ENCODE data around the gene WDFY4.

Gene WDFY4

DNA sequence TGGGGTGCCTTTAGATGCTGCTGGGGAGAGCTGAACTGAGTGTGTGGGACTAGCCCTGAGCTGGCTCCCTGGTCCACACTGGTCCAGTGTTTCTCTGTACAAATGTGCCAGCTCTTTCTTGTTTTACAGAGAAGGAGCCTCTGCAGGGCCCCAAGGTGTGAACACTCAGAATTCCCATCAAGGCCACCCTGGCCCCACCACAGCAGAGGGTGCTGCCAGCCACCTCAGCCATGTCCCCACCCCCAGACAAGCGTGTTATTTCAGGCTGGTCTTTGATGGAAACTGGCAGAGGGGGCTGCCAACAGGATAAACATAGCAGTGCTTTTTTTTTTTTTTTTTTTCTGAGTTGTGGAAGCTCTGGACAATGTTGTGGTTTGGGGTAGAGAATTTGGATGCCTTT is 323.4 kb downstream of the WDFY4 start:
- TF ChIP-seq HDGF (IDR thresholded peaks at IDR 0.05; ENCODE audit: borderline replicate concordance) (no peak), ZNF384 (IDR thresholded peaks at IDR 0.05) (no peak), BHLHE40 (IDR thresholded peaks at IDR 0.05; ENCODE audit: borderline replicate concordance) (no peak), SUZ12 (IDR thresholded peaks at IDR 0.05) (no peak), SP1 (IDR thresholded peaks at IDR 0.05) (no peak), ARNT (IDR thresholded peaks at IDR 0.05) (no peak)
- DNase-seq (ENCODE audit: extremely low spot score): no peak
- ChIA-PET POLR2A (no interaction called here), CTCF (no interaction called here)

DNA sequence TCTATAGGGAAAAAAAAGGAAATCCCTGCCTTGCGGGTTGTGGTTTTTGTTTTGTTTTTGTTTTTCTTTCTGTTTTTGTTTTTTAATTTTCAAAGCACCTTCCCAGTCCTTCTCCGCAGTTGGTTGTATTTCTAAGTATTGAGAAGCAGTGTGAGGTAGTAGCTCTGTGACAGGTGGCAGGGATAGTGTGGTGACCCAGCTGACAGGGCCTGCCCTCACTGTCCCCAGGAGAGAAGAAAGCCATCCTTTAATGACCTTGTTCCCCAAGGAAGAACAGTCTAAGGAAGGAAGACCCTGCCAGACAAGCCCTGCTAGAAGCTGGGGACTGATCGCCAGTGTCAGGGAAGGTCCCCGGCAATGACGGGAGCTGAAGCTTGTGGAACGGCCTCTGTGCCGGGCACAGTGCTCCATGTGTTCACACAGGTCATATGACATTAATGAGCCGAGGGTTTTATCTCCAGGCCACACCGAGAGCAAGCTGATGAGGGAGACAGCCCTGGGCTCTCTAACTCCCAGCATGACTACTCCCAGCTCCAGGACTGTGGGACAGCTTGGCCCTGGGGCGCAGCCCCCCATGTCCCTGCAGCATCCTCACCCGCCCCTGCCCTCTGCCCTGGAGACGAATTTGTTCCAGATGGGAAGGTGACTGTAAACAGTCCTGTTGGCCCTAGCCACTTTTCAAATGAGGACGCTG is 324.0 kb downstream of the WDFY4 start:
- no peak for DNase-seq (ENCODE audit: extremely low spot score)
- TF ChIP-seq LEF1 (IDR thresholded peaks at IDR 0.05; ENCODE audit: borderline replicate concordance) (no peak), BHLHE40 (IDR thresholded peaks at IDR 0.05; ENCODE audit: borderline replicate concordance) (no peak), ARNT (IDR thresholded peaks at IDR 0.05) (no peak), TARDBP (IDR thresholded peaks at IDR 0.05) (no peak), FOXM1 (IDR thresholded peaks at IDR 0.05; ENCODE audit: borderline replicate concordance) (no peak), NFRKB (IDR thresholded peaks at IDR 0.05) (no peak), SUZ12 (IDR thresholded peaks at IDR 0.05) (no peak), L3MBTL2 (conservative IDR thresholded peaks at IDR 0.05) (no peak), CTBP1 (IDR thresholded peaks at IDR 0.05; ENCODE audit: borderline replicate concordance) (no peak), FOXK2 (IDR thresholded peaks at IDR 0.05) (no peak)
- TF ChIP-seq, protein P1, sequence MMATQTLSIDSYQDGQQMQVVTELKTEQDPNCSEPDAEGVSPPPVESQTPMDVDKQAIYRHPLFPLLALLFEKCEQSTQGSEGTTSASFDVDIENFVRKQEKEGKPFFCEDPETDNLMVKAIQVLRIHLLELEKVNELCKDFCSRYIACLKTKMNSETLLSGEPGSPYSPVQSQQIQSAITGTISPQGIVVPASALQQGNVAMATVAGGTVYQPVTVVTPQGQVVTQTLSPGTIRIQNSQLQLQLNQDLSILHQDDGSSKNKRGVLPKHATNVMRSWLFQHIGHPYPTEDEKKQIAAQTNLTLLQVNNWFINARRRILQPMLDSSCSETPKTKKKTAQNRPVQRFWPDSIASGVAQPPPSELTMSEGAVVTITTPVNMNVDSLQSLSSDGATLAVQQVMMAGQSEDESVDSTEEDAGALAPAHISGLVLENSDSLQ (IDR thresholded peaks at IDR 0.05): no peak
- ChIA-PET POLR2A (no interaction called here), CTCF (no interaction called here)

DNA sequence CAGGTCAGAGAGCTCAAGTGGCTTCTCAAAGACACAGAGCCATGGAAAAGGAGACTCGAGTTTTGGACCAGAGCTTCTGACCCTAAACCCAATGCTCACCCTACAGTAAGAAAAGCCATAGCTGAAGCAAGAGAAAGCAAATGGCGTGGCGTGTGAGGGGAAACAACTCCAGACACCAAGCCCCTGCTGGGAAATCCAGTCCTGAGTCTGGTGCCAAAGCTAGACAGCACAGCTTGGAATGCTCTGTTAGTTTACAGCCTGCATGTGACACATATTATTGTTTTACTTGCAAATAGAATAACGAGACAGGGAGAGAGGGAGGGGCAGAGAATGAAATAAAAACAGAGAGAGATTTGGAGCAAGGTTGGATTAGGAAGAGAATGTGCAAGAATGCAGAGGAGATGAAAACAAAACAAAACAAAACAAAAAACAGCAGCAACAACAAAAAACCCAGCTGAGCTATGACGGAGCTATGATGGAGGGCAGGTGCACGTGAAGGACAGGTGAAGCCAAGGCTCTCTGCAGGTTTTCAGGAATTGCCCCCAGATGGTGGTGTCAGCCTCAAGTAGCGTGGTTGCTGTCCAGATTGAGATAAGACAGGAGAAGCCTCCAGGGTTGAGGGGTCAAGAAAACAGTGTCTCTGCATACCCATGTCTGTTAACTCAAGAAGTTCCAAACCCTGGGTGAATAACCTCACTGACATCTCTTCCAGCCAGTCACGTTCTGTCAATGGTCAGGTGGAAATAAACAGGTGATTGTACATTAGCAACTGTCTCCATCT is 324.7 kb downstream of the WDFY4 start:
- DNase-seq (ENCODE audit: extremely low spot score): no peak
- POLR2A ChIA-PET: no interaction called here
- CTCF ChIA-PET: no interaction called here
- no peak for TF ChIP-seq ARNT (IDR thresholded peaks at IDR 0.05)
- TF ChIP-seq SP1 (IDR thresholded peaks at IDR 0.05): no peak
- TF ChIP-seq FOXA1 (IDR thresholded peaks at IDR 0.05): no peak
- TF ChIP-seq SUZ12 (IDR thresholded peaks at IDR 0.05): no peak

DNA sequence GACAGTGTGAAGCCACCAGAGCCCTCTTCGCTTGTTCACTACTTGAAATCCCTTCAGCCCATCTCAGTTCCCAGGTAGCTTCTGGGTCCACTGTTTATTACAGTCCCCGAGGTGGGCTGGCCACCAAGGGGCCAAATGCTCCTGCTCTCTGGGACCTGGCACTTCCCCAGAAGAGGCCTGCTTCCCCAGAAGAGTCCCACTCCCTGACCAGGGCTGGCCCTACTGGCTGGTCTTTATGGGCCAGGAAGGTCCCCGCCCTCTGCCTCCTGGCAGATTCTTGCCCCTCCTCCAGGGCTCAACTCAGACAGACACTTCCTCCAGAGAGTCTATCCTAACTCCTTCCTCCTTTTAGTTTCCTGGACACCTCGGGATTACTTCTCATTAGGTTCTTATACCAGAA is 325.6 kb downstream of the WDFY4 start:
- DNase-seq (ENCODE audit: extremely low spot score): no peak
- ChIA-PET CTCF (interaction anchor here (0.7 kb wide), 1 partner anchor 27 kb away, joined by 4 read pairs; no protein-coding TSS in a partner anchor), POLR2A (no interaction called here)
- TF ChIP-seq NFRKB (IDR thresholded peaks at IDR 0.05) (no peak), CTBP1 (IDR thresholded peaks at IDR 0.05; ENCODE audit: borderline replicate concordance) (no peak), BHLHE40 (IDR thresholded peaks at IDR 0.05; ENCODE audit: borderline replicate concordance) (no peak), FOXK2 (IDR thresholded peaks at IDR 0.05) (no peak), HDGF (IDR thresholded peaks at IDR 0.05; ENCODE audit: borderline replicate concordance) (no peak), SP1 (IDR thresholded peaks at IDR 0.05) (no peak), ELF4 (IDR thresholded peaks at IDR 0.05) (no peak), L3MBTL2 (conservative IDR thresholded peaks at IDR 0.05) (no peak)

DNA sequence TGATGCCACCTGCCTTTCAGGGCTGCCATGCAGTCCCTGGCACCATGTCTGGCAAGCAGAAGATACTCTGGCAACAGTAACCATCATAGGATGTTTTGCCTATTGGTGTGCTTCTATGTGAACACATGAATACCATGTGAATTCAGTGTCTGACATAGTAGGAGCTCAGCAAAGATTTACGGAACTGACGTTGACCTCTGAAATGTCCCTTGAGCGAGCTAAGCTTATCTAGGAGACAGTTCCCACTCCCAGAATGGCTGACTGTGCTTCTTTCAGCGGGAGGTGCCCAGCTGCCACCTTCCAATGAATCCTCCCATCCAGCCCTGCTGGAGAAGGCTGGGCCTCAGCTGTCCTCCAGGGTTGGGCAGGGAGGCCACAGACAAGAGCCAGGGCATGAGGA is 326.2 kb downstream of the WDFY4 start:
- CTCF ChIA-PET: interaction anchor here (0.7 kb wide), 1 partner anchor 27 kb away, joined by 4 read pairs; no protein-coding TSS in a partner anchor
- no peak for TF ChIP-seq ZNF384 (IDR thresholded peaks at IDR 0.05)
- TF ChIP-seq FOXK2 (IDR thresholded peaks at IDR 0.05): no peak
- POLR2A ChIA-PET: no interaction called here
- no peak for DNase-seq (ENCODE audit: extremely low spot score)

DNA sequence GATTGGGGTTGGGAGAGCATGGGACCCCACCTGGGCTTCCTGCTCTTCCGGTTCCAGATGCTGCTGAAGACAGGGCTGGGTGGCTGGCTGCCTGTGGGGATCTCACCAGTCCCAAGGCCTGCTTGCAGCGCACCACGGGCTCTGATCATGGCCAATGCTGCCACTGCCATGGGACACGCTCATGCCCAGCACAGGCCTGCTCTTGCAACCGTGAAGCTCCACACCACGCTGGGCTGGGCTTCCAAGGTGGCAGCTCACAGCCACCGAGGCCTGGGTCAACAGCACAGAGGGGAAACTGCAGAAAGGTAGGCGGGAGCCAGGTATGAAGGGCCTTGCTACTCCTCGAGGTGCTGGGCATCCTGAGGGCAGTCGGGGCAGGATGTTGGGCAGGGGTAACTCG is 327.1 kb downstream of the WDFY4 start:
- TF ChIP-seq, protein P1 (IDR thresholded peaks at IDR 0.05): no peak
- TF ChIP-seq TARDBP (IDR thresholded peaks at IDR 0.05) (no peak), L3MBTL2 (conservative IDR thresholded peaks at IDR 0.05) (no peak), ZNF384 (IDR thresholded peaks at IDR 0.05) (no peak), NFRKB (IDR thresholded peaks at IDR 0.05) (no peak), SP1 (IDR thresholded peaks at IDR 0.05) (no peak), ELF4 (IDR thresholded peaks at IDR 0.05) (no peak), ARNT (IDR thresholded peaks at IDR 0.05) (no peak), FOXK2 (IDR thresholded peaks at IDR 0.05) (no peak)

DNA sequence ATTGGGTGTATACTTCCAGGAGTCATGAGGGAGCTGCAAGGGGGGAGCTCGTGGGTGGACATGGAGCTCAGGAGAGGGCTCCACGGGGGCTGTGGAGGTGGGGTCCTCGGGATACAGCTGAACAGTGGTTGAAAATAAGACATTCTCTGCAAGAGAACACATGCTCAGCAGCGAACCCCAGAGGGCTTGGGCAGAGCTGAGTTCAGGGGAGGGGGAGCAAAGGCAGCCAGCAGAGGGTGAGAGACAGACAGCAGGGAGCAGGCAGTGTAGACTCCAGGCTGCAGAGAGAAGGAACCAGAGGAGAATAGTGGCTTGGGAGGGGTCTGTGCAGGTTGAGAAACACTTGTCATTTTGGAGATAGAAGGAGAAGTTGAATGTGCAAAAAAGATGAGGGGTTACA is 327.9 kb downstream of the WDFY4 start:
- ChIA-PET CTCF (interaction anchor here (1.4 to 1.6 kb wide), 2 partner anchors 11 to 356 kb away, joined by 3 to 4 read pairs; no protein-coding TSS in a partner anchor), POLR2A (no interaction called here)
- DNase-seq (ENCODE audit: extremely low spot score): no peak
- TF ChIP-seq CTBP1 (IDR thresholded peaks at IDR 0.05; ENCODE audit: borderline replicate concordance) (no peak), FOXA1 (IDR thresholded peaks at IDR 0.05) (no peak)

More for the DNA sequence above, 327.1 kb downstream of the WDFY4 start:
- CTCF ChIA-PET: no interaction called here
- POLR2A ChIA-PET: no interaction called here
- DNase-seq (ENCODE audit: extremely low spot score): no peak

DNA sequence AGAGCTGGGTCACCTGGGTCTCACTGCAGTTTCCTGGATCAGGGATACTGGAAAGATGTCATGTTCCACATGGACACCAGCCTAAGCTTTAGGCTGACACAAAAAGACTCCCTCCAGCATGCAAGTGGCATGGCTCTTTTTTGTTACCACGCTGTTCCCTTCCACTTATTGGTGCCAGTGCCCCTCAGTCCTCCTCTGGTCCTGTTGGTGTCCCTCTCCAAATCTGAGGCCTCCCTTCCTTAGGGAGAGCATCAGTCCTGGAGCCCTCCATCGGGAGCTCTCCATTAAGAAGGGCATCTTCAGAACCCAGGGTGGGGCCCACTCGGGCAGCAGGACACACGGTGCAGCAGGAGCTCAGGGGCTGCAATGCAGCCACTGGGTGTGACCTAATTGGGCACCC is 331.0 kb downstream of the WDFY4 start:
- no peak for TF ChIP-seq BHLHE40 (IDR thresholded peaks at IDR 0.05; ENCODE audit: borderline replicate concordance)
- TF ChIP-seq SP1 (IDR thresholded peaks at IDR 0.05): no peak
- no peak for TF ChIP-seq LEF1 (IDR thresholded peaks at IDR 0.05; ENCODE audit: borderline replicate concordance)
- TF ChIP-seq FOXM1 (IDR thresholded peaks at IDR 0.05; ENCODE audit: borderline replicate concordance): no peak
- no peak for TF ChIP-seq HDGF (IDR thresholded peaks at IDR 0.05; ENCODE audit: borderline replicate concordance)
- TF ChIP-seq ELF4 (IDR thresholded peaks at IDR 0.05): no peak
- no peak for TF ChIP-seq FOXK2 (IDR thresholded peaks at IDR 0.05)
- no peak for TF ChIP-seq FOXA1 (IDR thresholded peaks at IDR 0.05)
- no peak for TF ChIP-seq CTBP1 (IDR thresholded peaks at IDR 0.05; ENCODE audit: borderline replicate concordance)
- no peak for TF ChIP-seq TARDBP (IDR thresholded peaks at IDR 0.05)
- no peak for TF ChIP-seq L3MBTL2 (conservative IDR thresholded peaks at IDR 0.05)
- TF ChIP-seq SUZ12 (IDR thresholded peaks at IDR 0.05): no peak
- DNase-seq (ENCODE audit: extremely low spot score): no peak
- POLR2A ChIA-PET: no interaction called here
- CTCF ChIA-PET: no interaction called here

All from HEK293T (cell line).